ENCODE data around the gene IL17F.
"Not testable (repeated sequence)": the region's sequence is repeated elsewhere in the genome, so short reads cannot be mapped to it uniquely, and the experiment has no call there.

IL17F gene

GRCh38 chr6:52243282-52243893 is 912 bp downstream of the IL17F start:
- DNase-seq: no peak

GRCh38 chr6:52241819-52242218 is 2.5 kb downstream of the IL17F start:
- DNase-seq: no peak

GRCh38 chr6:52233975-52234823 is 10.1 kb downstream of the IL17F start:
- DNase-seq: no peak

GRCh38 chr6:52233005-52233404 is 11.3 kb downstream of the IL17F start:
- no peak for DNase-seq

GRCh38 chr6:52231406-52232127 is 12.7 kb downstream of the IL17F start:
- DNase-seq: no peak

- no peak for DNase-seq
Observed at GRCh38 chr6:52230685-52231084, 13.6 kb downstream of the IL17F start.

- no peak for DNase-seq
Observed at GRCh38 chr6:52227495-52227894, 16.8 kb downstream of the IL17F start.

- DNase-seq: no peak
Observed at GRCh38 chr6:52221302-52221701, 23.0 kb downstream of the IL17F start.

GRCh38 chr6:52217761-52218160 is 26.5 kb downstream of the IL17F start:
- DNase-seq: no peak

GRCh38 chr6:52216932-52217575 is 27.2 kb downstream of the IL17F start:
- no peak for DNase-seq

GRCh38 chr6:52215787-52216186 is 28.5 kb downstream of the IL17F start:
- no peak for DNase-seq

GRCh38 chr6:52213127-52213526 is 31.2 kb downstream of the IL17F start:
- no peak for DNase-seq

GRCh38 chr6:52210227-52210626 is 34.1 kb downstream of the IL17F start:
- no peak for DNase-seq

- DNase-seq: no peak
Observed at GRCh38 chr6:52209770-52210169, 34.5 kb downstream of the IL17F start.

GRCh38 chr6:52208612-52209011 is 35.7 kb downstream of the IL17F start:
- no peak for DNase-seq

- DNase-seq: no peak
Observed at GRCh38 chr6:52207066-52207465, 37.2 kb downstream of the IL17F start.

- DNase-seq: no peak
Observed at GRCh38 chr6:52201493-52201892, 42.8 kb downstream of the IL17F start.

- DNase-seq: no peak
Observed at GRCh38 chr6:52201046-52201445, 43.3 kb downstream of the IL17F start.

- not testable (repeated sequence) for DNase-seq
Observed at GRCh38 chr6:52200088-52200487, 44.2 kb downstream of the IL17F start.

GRCh38 chr6:52195886-52196285 is 48.4 kb downstream of the IL17F start:
- DNase-seq: no peak

- no peak for DNase-seq
Observed at GRCh38 chr6:52191824-52192223, 52.5 kb downstream of the IL17F start.

- no peak for DNase-seq
Observed at GRCh38 chr6:52190409-52190808, 53.9 kb downstream of the IL17F start.

GRCh38 chr6:52189974-52190373 is 54.3 kb downstream of the IL17F start:
- no peak for DNase-seq
